Adipocyte (in vitro differentiated cells): Measurements from ENCODE around the gene ANXA3.
"Not testable (repeated sequence)": the region's sequence is repeated elsewhere in the genome, so short reads cannot be mapped to it uniquely, and the experiment has no call there.

Experiments used
- DNase-seq: peaks from one replicate; pipeline ENCODE4 v3.0.0-alpha.2; 2015; ENCODE audit warnings: low read depth
- H3K27me3 ChIP-seq: replicated peaks from 2 replicates; pipeline ENCODE4 v1.7.0; 2013; ENCODE audit warnings: mild to moderate bottlenecking, low read length, moderate library complexity; ENCODE audit not compliant: control insufficient read depth, insufficient read depth
- H3K36me3 ChIP-seq: 2 replicates; pipeline ENCODE4 v1.7.0; 2013; ENCODE audit warnings: low read length, mild to moderate bottlenecking, moderate library complexity; ENCODE audit not compliant: control insufficient read depth, insufficient read depth, severe bottlenecking
- H3K4me1 ChIP-seq: 2 replicates; pipeline ENCODE4 v1.7.0; 2013; ENCODE audit warnings: mild to moderate bottlenecking, low read length, moderate library complexity; ENCODE audit not compliant: control insufficient read depth, insufficient read depth
- H3K4me3 ChIP-seq: 2 replicates; pipeline ENCODE4 v1.7.0; 2013; ENCODE audit warnings: mild to moderate bottlenecking, low read length, moderate library complexity
- H3K9ac ChIP-seq: 2 replicates; pipeline ENCODE4 v1.7.0; 2013; ENCODE audit warnings: mild to moderate bottlenecking, low read length, moderate library complexity
- H3K9me3 ChIP-seq: 2 replicates; pipeline ENCODE4 v1.7.0; 2013; ENCODE audit warnings: mild to moderate bottlenecking, low read length, moderate library complexity; ENCODE audit not compliant: control insufficient read depth

ANXA3 gene

DNA sequence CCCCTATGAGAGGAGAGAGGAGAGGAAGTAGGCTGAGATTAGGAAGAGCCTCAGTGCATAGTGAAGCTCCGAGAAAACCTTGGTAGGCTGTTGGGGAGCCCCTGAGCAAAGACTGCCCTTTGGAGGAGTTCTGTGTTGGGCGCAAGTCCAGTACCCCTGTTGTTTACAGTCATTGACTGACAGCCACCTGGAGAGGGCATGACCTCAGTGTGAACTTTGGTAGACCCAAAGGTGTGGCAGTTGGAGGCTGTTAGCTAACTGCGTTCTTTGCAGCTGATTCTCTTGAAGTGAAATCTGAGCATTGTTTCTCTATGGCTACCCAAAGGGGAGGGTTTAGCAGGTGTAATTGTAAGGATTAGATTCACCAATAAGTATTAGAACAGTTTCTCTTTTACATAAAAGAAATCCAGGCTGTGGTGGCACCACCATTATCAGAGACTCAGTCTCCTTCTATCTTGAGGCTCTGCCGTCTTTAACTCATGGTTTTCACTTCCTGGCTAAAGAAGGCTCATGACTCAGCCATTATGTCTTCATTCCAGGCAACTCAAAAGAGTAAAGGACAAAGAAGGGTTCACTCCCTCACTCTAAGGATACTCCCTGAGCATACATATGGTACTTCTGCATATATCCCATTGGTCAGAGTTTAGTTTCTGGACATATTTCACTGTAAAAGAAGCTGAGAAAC, 33.4 kb downstream of the ANXA3 start:
- DNase-seq: no peak
- H3K27me3 ChIP-seq: no peaks in the 10 kb centered on the region
- H3K9me3 ChIP-seq: no peaks in the 10 kb centered on the region
- no peak overlapping the region for H3K9ac ChIP-seq
- H3K36me3 ChIP-seq: no peaks in the 10 kb centered on the region
- H3K4me1 ChIP-seq: no peaks in the 10 kb centered on the region
- H3K4me3 ChIP-seq: no peak overlapping the region

GRCh38 chr4:78585633-78586032, 34.1 kb downstream of the ANXA3 start:
- Histone ChIP-seq H3K9ac (no peak overlapping the region), H3K36me3 (no peaks in the 10 kb centered on the region), H3K4me3 (no peak overlapping the region), H3K9me3 (no peaks in the 10 kb centered on the region), H3K4me1 (no peaks in the 10 kb centered on the region), H3K27me3 (no peaks in the 10 kb centered on the region)
- peak; percentile 32 for DNase-seq

DNA sequence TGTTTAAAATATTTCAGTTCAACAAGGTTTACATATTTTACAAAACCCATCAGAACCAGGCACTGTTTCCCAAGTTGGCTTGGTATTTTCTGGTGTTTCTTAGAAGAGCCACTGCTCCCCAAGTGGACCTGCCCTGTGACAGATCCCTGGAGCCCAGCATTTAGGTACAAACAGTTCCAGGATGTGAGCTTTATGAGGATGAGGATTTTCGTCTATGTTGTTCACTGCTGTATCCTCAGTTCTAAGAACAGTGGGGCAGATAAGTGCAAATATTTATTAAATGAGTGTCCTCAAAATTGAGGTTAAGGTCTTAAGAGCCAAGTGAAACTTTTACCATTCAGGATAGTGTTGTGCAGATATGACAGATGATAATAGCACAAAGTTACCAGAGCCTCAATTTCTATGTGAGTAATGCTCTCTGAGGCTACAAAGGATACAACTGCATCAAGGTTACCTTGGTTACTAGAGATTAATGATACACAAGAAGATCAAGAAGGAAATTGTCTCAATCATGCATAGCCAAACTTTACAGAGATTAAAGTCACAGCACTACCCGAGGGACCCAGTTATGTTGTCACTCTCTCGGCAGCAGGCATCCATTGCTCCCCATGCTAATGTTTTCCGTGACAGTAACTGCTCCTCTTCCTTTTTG, 37.5 kb downstream of the ANXA3 start:
- Histone ChIP-seq H3K9me3 (no peaks in the 10 kb centered on the region), H3K4me1 (peaks cover 12% of the 10 kb centered on the region), H3K4me3 (no peak overlapping the region), H3K36me3 (no peaks in the 10 kb centered on the region), H3K9ac (no peak overlapping the region), H3K27me3 (no peaks in the 10 kb centered on the region)
- no peak for DNase-seq

- no peak for DNase-seq
- no peak overlapping the region for H3K9ac ChIP-seq
- no peaks in the 10 kb centered on the region for H3K9me3 ChIP-seq
- H3K36me3 ChIP-seq: no peaks in the 10 kb centered on the region
- peaks cover 12% of the 10 kb centered on the region for H3K4me1 ChIP-seq
- H3K27me3 ChIP-seq: no peaks in the 10 kb centered on the region
- H3K4me3 ChIP-seq: no peak overlapping the region
Observed at GRCh38 chr4:78591404-78591803, 39.8 kb downstream of the ANXA3 start.

DNA sequence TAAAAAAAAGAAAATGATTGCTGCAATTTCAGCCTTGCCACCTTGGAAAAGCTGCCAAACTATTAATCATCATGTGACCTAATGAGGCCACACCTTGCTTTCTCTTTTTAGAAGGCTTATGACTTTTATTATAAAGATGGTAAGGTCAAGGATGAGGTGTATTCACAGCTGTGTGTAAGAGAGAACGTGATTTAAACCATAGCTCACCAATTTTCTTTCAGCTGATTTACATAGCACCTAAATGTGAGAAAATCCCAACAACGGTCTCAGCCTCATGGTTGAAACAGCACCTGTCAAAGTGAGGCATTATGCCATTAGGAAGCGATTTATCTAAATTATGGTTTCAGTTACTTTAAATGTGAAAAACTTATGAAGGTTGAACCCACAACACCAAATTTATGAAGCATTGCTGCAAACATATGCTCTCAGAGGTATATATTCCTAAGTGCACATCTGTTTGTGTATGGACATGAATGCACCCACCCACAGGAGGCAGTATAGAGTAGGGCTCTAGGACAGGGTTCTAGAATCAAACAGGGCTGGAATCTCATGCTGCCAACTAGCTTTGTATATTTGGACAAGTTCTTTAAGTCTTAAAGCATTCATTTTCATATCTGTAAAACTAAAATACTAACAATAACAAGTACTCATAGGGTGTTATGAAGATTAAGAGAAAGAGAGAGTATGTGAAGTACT, 40.7 kb downstream of the ANXA3 start:
- Histone ChIP-seq H3K27me3 (no peaks in the 10 kb centered on the region), H3K4me3 (no peak overlapping the region), H3K9me3 (no peaks in the 10 kb centered on the region), H3K36me3 (no peaks in the 10 kb centered on the region), H3K4me1 (peaks cover 12% of the 10 kb centered on the region), H3K9ac (no peak overlapping the region)
- DNase-seq: no peak

- Histone ChIP-seq H3K4me3 (no peak overlapping the region), H3K9me3 (no peaks in the 10 kb centered on the region), H3K36me3 (no peaks in the 10 kb centered on the region), H3K9ac (no peak overlapping the region), H3K27me3 (no peaks in the 10 kb centered on the region), H3K4me1 (peaks cover 9% of the 10 kb centered on the region)
- DNase-seq: no peak
Observed at GRCh38 chr4:78596111-78596742, 44.7 kb downstream of the ANXA3 start.

GRCh38 chr4:78598431-78598830, 46.9 kb downstream of the ANXA3 start:
- H3K9ac ChIP-seq, H3K4me1 ChIP-seq, H3K36me3 ChIP-seq, H3K4me3 ChIP-seq, H3K9me3 ChIP-seq, H3K27me3 ChIP-seq, DNase-seq: not testable (repeated sequence)

DNA sequence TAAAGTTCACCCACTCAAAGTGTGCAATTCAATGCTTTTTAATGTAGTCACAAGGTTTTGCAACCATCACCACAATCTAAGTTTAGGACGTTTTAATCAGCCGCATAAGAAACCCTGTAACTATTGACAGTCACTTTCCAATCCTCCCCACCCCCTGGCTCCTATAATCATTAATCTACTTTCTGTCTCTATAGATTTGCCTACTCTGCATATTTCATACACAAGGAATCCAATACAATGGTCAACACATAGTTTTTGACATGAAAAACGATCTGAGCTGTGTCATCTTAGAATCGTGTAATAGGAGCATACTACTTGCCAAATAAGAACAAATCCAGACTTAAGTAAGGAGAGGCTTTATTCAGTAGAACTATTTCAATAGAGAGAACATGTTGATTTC, 47.6 kb downstream of the ANXA3 start:
- no peak overlapping the region for H3K4me3 ChIP-seq
- H3K4me1 ChIP-seq: no peaks in the 10 kb centered on the region
- no peak for DNase-seq
- no peaks in the 10 kb centered on the region for H3K27me3 ChIP-seq
- H3K9ac ChIP-seq: no peak overlapping the region
- no peaks in the 10 kb centered on the region for H3K9me3 ChIP-seq
- no peaks in the 10 kb centered on the region for H3K36me3 ChIP-seq

DNA sequence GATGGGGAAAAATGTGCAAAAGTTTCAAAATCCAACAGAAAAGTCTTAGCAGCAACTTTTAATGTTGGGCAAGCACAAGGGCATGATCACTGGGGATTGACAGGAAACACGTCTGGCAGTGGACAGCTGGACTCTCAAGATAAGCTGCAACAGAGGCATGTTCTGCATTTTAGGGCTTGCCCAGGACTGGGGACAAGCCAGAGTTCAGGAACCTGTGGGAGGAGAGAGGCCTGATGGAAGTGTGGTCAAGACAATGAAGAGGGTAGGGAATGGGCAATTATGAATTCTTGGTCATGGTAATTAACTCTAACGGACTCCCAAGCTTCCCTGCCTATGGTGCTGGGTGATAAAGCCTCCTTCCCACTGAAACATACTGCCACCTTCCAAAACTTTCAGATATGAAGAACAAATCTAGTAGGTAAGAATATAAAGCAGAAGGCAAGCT, 48.4 kb downstream of the ANXA3 start:
- H3K27me3 ChIP-seq: no peaks in the 10 kb centered on the region
- H3K36me3 ChIP-seq: no peaks in the 10 kb centered on the region
- no peak overlapping the region for H3K9ac ChIP-seq
- no peaks in the 10 kb centered on the region for H3K9me3 ChIP-seq
- no peak overlapping the region for H3K4me3 ChIP-seq
- no peak for DNase-seq
- no peaks in the 10 kb centered on the region for H3K4me1 ChIP-seq

DNA sequence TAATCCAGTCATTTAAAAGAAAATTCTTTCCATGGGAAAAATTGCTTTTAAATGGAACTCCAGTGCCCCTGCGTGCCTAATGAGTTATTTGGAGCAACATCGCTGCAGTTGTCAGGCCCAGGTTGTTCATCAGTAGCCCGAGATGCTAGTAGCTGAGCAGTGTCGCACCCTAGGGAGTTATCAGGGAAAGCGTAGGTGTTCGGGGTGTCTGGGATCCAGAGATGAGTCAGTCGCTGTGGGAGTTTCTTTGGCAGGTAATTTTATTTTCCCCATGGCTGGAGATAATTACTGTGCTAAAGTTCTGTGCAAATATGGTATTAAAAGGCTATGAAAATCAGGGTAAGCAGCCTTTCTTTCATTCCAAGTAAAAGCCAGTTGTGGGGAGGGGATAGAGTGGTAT, 49.4 kb downstream of the ANXA3 start:
- Histone ChIP-seq H3K9me3 (no peaks in the 10 kb centered on the region), H3K9ac (no peak overlapping the region), H3K36me3 (no peaks in the 10 kb centered on the region), H3K4me1 (no peaks in the 10 kb centered on the region), H3K4me3 (no peak overlapping the region), H3K27me3 (no peaks in the 10 kb centered on the region)
- no peak for DNase-seq

GRCh38 chr4:78602334-78602733, 50.8 kb downstream of the ANXA3 start:
- H3K4me3 ChIP-seq: no peak overlapping the region
- no peak for DNase-seq
- no peaks in the 10 kb centered on the region for H3K9me3 ChIP-seq
- no peaks in the 10 kb centered on the region for H3K4me1 ChIP-seq
- no peaks in the 10 kb centered on the region for H3K27me3 ChIP-seq
- H3K36me3 ChIP-seq: no peaks in the 10 kb centered on the region
- no peak overlapping the region for H3K9ac ChIP-seq
